Keratinocyte (primary cell): ENCODE measurements around the gene SLC35B2. TPM values are rescaled to one million over a fixed set of nuclear protein-coding genes. Genes with fewer than 3 reads are reported as not detected.
A peak's percentile ranks its signal among the peaks of the same experiment; 100 is the strongest.

ENCODE experiments used
- DNase-seq: peaks from one replicate; pipeline ENCODE4 v3.0.0-alpha.2; 2011; ENCODE audit warnings: low read depth, missing footprints, low spot score
- FAIRE-seq: peaks from 2 replicates; lab custom pipeline; 2011; peaks lifted over from hg19 to GRCh38; lab: Jason Lieb, UNC
- H2AFZ ChIP-seq: 2 replicates; pipeline ENCODE4 v1.6.0; 2012; ENCODE audit warnings: low read length, control low read depth, inconsistent platforms; ENCODE audit not compliant: control insufficient read depth
- H3K27ac ChIP-seq: 2 replicates; pipeline ENCODE4 v1.5.1; 2011; ENCODE audit warnings: low read length; ENCODE audit not compliant: control insufficient read depth, insufficient read depth
- H3K27me3 ChIP-seq: 3 replicates; pipeline ENCODE4 v1.6.0; 2011; ENCODE audit warnings: low read length; ENCODE audit not compliant: control insufficient read depth, insufficient read depth; ENCODE audit errors: extremely low read depth
- H3K36me3 ChIP-seq, 2 experiments: 2 replicates in 1 of 2; 3 replicates in 1 of 2; pipeline ENCODE4 v1.5.1; 2011; ENCODE audit warnings: low read length in 2 of 2, mild to moderate bottlenecking in 1 of 2; ENCODE audit not compliant: control insufficient read depth in 2 of 2, insufficient read depth in 2 of 2; ENCODE audit errors: extremely low read depth in 1 of 2
- H3K4me1 ChIP-seq: 3 replicates; pipeline ENCODE4 v1.5.1; 2011; ENCODE audit warnings: low read length; ENCODE audit not compliant: control insufficient read depth, insufficient read depth; ENCODE audit errors: extremely low read depth
- H3K4me2 ChIP-seq: 3 replicates; pipeline ENCODE4 v1.6.0; 2011; ENCODE audit warnings: low read depth, low read length; ENCODE audit not compliant: control insufficient read depth, insufficient read depth; ENCODE audit errors: extremely low read depth
- H3K4me3 ChIP-seq, 3 experiments: fragments of 200-600 bp in 1 of 3; sonication (generic) in 1 of 3; 2 replicates in 2 of 3; 3 replicates in 1 of 3; pipeline ENCODE4 v1.5.1; 2011 to 2016; ENCODE audit warnings: low read length in 3 of 3, mild to moderate bottlenecking in 3 of 3, control low read depth in 2 of 3, inconsistent platforms in 1 of 3, low read depth in 1 of 3, mixed read lengths in 1 of 3, mixed run types in 1 of 3, moderate library complexity in 1 of 3; ENCODE audit not compliant: control insufficient read depth in 2 of 3, insufficient read depth in 2 of 3; ENCODE audit errors: extremely low read depth in 1 of 3
- H3K79me2 ChIP-seq: 2 replicates; pipeline ENCODE4 v1.6.0; 2012; ENCODE audit warnings: low read length; ENCODE audit not compliant: control insufficient read depth, insufficient read depth
- H3K9ac ChIP-seq: 3 replicates; pipeline ENCODE4 v1.6.0; 2011; ENCODE audit warnings: low read length; ENCODE audit not compliant: control insufficient read depth, insufficient read depth; ENCODE audit errors: extremely low read depth
- H3K9me1 ChIP-seq: 3 replicates; pipeline ENCODE4 v1.6.0; 2011; ENCODE audit warnings: low read length; ENCODE audit not compliant: control insufficient read depth, insufficient read depth; ENCODE audit errors: extremely low read depth
- H3K9me3 ChIP-seq: 2 replicates; pipeline ENCODE4 v1.5.1; 2012; ENCODE audit warnings: low read depth, low read length; ENCODE audit not compliant: control insufficient read depth
- H4K20me1 ChIP-seq: 3 replicates; pipeline ENCODE4 v1.6.0; 2011; ENCODE audit warnings: low read length; ENCODE audit not compliant: control insufficient read depth, insufficient read depth; ENCODE audit errors: extremely low read depth
- CTCF ChIP-seq, 3 experiments: IDR thresholded peaks in 1 of 3; conservative IDR thresholded peaks in 1 of 3; optimal IDR thresholded peaks in 1 of 3; 2 replicates in 2 of 3; 3 replicates in 1 of 3; pipeline versions ENCODE3 to v1.5.1; 2011; ENCODE audit warnings: low read length in 3 of 3, mild to moderate bottlenecking in 3 of 3, moderate library complexity in 2 of 3, control low read depth in 1 of 3, inconsistent platforms in 1 of 3; ENCODE audit not compliant: insufficient read depth in 2 of 3; ENCODE audit errors: extremely low read depth in 1 of 3
- EZH2 ChIP-seq: IDR thresholded peaks from one replicate; pipeline ENCODE4 v1.6.1; 2012; ENCODE audit warnings: inconsistent platforms, mild to moderate bottlenecking, low read length, moderate library complexity
- dilution Hi-C: fragments of 300-500 bp; cut with MboI; formaldehyde crosslinking; loops from one replicate; pipeline ENCODE4 v1.7.0; 2020; ENCODE audit warnings: low sequenced_read_pairs; ENCODE audit not compliant: extremely low pct_ligation_motif_present
- polyA plus RNA-seq, 5 experiments: library from polyadenylated mRNA; depleted of rRNA in 3 of 5; stranded (reverse) in 3 of 5; stranded (forward) in 1 of 5; unstranded in 1 of 5; fragments of >200 nt; gene quantifications; 1 replicate in 1 of 5; 2 replicates in 3 of 5; 3 replicates in 1 of 5; pipeline versions ENCODE4 v1.2.1 to v1.2.3, GENCODE V29; 2011 to 2012; ENCODE audit warnings: missing spikeins in 2 of 5, low read depth in 1 of 5, low replicate concordance in 1 of 5

Gene SLC35B2
- polyA plus RNA-seq, 1 donor (not counting 4 experiments of a cell fraction or from before 2014, with no cell fraction given) = 69.9 TPM

- Histone ChIP-seq H3K4me2 (peak within 1 kb of the TSS; percentile 89), H3K27ac (peak within 1 kb of the TSS; percentile 13), H2AFZ (peak within 1 kb of the TSS; percentile 88), H4K20me1 (no peaks in the 10 kb centered on the region), H3K9me1 (no peaks in the 10 kb centered on the region), H3K36me3 (peaks cover 4 to 7% of the 10 kb centered on the region in 2 experiments), H3K27me3 (no peaks in the 10 kb centered on the region), H3K4me1 (peaks cover 46% of the 10 kb centered on the region), H3K9me3 (no peaks in the 10 kb centered on the region), H3K79me2 (peaks cover 22% of the 10 kb centered on the region), H3K4me3 (peak within 1 kb of the TSS; percentile 60 to 88 (median 82)), H3K9ac (peak within 1 kb of the TSS; percentile 58)
- no peak for FAIRE-seq
- TF ChIP-seq CTCF (optimal IDR thresholded peaks at IDR 0.05 in 1 of 3, IDR thresholded peaks at IDR 0.05 in 1 of 3, conservative IDR thresholded peaks at IDR 0.05 in 1 of 3; ENCODE audit: extremely low read depth in 1 of 3, insufficient read depth in 2 of 3, low read length in 3 of 3) (no peak), EZH2 (no peak)
- no peak for DNase-seq
- dilution Hi-C loops = no loop called here
Observed at GRCh38 chr6:44223319-44224028, 33.9 kb downstream of the SLC35B2 start, which contains the start of gene SLC29A1. TSS of gene SLC29A1 (plus strand) at chr6:44223595. CDS start at chr6:44227314, 3,719 bp downstream.

GRCh38 chr6:44222486-44223318 lies 34.6 kb downstream of the SLC35B2 start:
- DNase-seq (no peak), FAIRE-seq (no peak)

More at GRCh38 chr6:44222486-44223318, 34.6 kb downstream of the SLC35B2 start:
- H3K9me3 ChIP-seq = no peaks in the 10 kb centered on the region
- H3K9ac ChIP-seq = no peak overlapping the region
- peak overlapping the region; percentile 38 to 82 (median 60) for H3K4me3 ChIP-seq
- H3K79me2 ChIP-seq = peaks cover 22% of the 10 kb centered on the region
- H3K4me1 ChIP-seq = peaks cover 47% of the 10 kb centered on the region
- no peaks in the 10 kb centered on the region for H4K20me1 ChIP-seq
- dilution Hi-C loops = no loop called here
- peak overlapping the region; percentile 76 for H3K4me2 ChIP-seq
- no peaks in the 10 kb centered on the region for H3K27me3 ChIP-seq
- no peak overlapping the region for H3K27ac ChIP-seq
- TF ChIP-seq CTCF (optimal IDR thresholded peaks at IDR 0.05 in 1 of 3, IDR thresholded peaks at IDR 0.05 in 1 of 3, conservative IDR thresholded peaks at IDR 0.05 in 1 of 3; ENCODE audit: extremely low read depth in 1 of 3, insufficient read depth in 2 of 3, low read length in 3 of 3) = no peak
- no peak for TF ChIP-seq EZH2
- H3K9me1 ChIP-seq = no peaks in the 10 kb centered on the region
- peak overlapping the region; percentile 88 for H2AFZ ChIP-seq
- peaks cover 0 to 7% of the 10 kb centered on the region in 2 experiments for H3K36me3 ChIP-seq
